IPS-11a (cell line): ENCODE measurements around the gene INTS13.
"Not testable (repeated sequence)": the region's sequence is repeated elsewhere in the genome, so short reads cannot be mapped to it uniquely, and the experiment has no call there.

Experiments
- H3K4me3 ChIP-seq: one replicate; pipeline ENCODE4 v1.5.1; 2013; ENCODE audit warnings: low read depth, low read length, control low read depth

INTS13 gene

GRCh38 chr12:26935636-26936378, 2.0 kb downstream of the INTS13 start:
- H3K4me3 ChIP-seq = no peak overlapping the region

GRCh38 chr12:26929590-26929989, 8.2 kb downstream of the INTS13 start:
- no peak overlapping the region for H3K4me3 ChIP-seq

GRCh38 chr12:26928661-26929060, 9.1 kb downstream of the INTS13 start:
- H3K4me3 ChIP-seq = no peak overlapping the region

- no peak overlapping the region for H3K4me3 ChIP-seq
Observed at GRCh38 chr12:26921886-26922285, 15.9 kb downstream of the INTS13 start.

GRCh38 chr12:26919216-26919555, 18.6 kb downstream of the INTS13 start:
- H3K4me3 ChIP-seq = no peak overlapping the region

- no peak overlapping the region for H3K4me3 ChIP-seq
Observed at GRCh38 chr12:26918321-26919215, 19.2 kb downstream of the INTS13 start.

- H3K4me3 ChIP-seq = no peak overlapping the region
Observed at GRCh38 chr12:26906704-26907103, 31.1 kb downstream of the INTS13 start.

GRCh38 chr12:26906024-26906423, 31.8 kb downstream of the INTS13 start:
- H3K4me3 ChIP-seq = no peak overlapping the region

GRCh38 chr12:26903396-26903795, 34.4 kb downstream of the INTS13 start:
- not testable (repeated sequence) for H3K4me3 ChIP-seq

GRCh38 chr12:26896913-26897312, 40.9 kb downstream of the INTS13 start:
- no peak overlapping the region for H3K4me3 ChIP-seq

GRCh38 chr12:26895672-26896071, 42.1 kb downstream of the INTS13 start:
- H3K4me3 ChIP-seq = no peak overlapping the region

- H3K4me3 ChIP-seq = no peak overlapping the region
Observed at GRCh38 chr12:26891704-26892103, 46.1 kb downstream of the INTS13 start.

GRCh38 chr12:26890784-26891183, 47.0 kb downstream of the INTS13 start:
- H3K4me3 ChIP-seq = no peak overlapping the region

GRCh38 chr12:26884765-26885576, 52.8 kb downstream of the INTS13 start:
- H3K4me3 ChIP-seq = no peak overlapping the region

- H3K4me3 ChIP-seq = no peak overlapping the region
Observed at GRCh38 chr12:26880625-26881024, 57.2 kb downstream of the INTS13 start.

GRCh38 chr12:26878661-26879119, 59.1 kb downstream of the INTS13 start:
- H3K4me3 ChIP-seq = no peak overlapping the region

GRCh38 chr12:26874501-26875296, 63.1 kb downstream of the INTS13 start:
- no peak overlapping the region for H3K4me3 ChIP-seq

GRCh38 chr12:26872625-26873024, 65.2 kb downstream of the INTS13 start:
- H3K4me3 ChIP-seq = no peak overlapping the region

GRCh38 chr12:26871985-26872384, 65.8 kb downstream of the INTS13 start:
- H3K4me3 ChIP-seq = no peak overlapping the region
